ENCODE measurements around the gene SLC12A8. TPM values are rescaled to one million over a fixed set of nuclear protein-coding genes. Genes with fewer than 3 reads are reported as not detected.

Gene SLC12A8
- total RNA-seq, 1 donor from 2014 or later: 0.58 TPM

DNA sequence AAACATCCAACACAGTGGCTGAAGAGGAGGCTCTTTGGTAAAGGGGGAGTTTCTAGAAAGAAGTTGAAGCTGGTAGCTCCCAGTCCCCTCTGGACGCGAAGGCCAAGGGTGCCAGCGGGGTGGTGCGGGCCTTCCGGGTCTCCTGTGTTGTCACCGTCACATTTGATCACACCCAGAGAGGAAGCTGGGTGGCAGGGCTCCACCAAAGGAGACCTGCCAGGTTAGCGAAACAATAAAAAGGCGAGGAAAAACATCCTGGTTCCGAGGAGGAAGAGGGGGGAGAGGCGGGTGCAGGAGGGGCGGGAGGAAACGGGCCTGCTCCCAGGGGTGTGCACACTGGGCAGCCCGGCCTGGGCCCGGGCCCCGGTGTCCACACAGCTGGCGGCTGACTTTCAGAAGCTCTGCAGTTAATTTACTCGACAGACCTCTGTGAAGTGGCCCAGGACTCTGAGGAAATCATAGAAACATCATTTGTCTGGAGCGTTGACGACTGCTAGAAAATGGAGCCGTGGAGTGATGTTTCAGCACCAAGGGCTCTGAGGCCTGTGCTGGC, 168.9 kb downstream of the SLC12A8 start:
- H3K4me3 Mint-ChIP-seq: no peak overlapping the region
- ChIA-PET POLR2A (no interaction called here), CTCF (no interaction called here)
- no peaks in the 10 kb centered on the region for H3K4me1 Mint-ChIP-seq
- TF ChIP-seq, protein P1, sequence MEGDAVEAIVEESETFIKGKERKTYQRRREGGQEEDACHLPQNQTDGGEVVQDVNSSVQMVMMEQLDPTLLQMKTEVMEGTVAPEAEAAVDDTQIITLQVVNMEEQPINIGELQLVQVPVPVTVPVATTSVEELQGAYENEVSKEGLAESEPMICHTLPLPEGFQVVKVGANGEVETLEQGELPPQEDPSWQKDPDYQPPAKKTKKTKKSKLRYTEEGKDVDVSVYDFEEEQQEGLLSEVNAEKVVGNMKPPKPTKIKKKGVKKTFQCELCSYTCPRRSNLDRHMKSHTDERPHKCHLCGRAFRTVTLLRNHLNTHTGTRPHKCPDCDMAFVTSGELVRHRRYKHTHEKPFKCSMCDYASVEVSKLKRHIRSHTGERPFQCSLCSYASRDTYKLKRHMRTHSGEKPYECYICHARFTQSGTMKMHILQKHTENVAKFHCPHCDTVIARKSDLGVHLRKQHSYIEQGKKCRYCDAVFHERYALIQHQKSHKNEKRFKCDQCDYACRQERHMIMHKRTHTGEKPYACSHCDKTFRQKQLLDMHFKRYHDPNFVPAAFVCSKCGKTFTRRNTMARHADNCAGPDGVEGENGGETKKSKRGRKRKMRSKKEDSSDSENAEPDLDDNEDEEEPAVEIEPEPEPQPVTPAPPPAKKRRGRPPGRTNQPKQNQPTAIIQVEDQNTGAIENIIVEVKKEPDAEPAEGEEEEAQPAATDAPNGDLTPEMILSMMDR (IDR thresholded peaks at IDR 0.05): no peak
- H3K9me3 Mint-ChIP-seq: no peaks in the 10 kb centered on the region
- no peaks in the 10 kb centered on the region for H3K27me3 Mint-ChIP-seq
- intact Hi-C loops (cut with micrococcal nuclease): no loop called here
- ATAC-seq (ENCODE audit: low read depth) (no peak), DNase-seq (no peak)
- no peaks in the 10 kb centered on the region for H3K36me3 Mint-ChIP-seq (ENCODE audit: low read depth)
- H3K27ac Mint-ChIP-seq: no peak overlapping the region

DNA sequence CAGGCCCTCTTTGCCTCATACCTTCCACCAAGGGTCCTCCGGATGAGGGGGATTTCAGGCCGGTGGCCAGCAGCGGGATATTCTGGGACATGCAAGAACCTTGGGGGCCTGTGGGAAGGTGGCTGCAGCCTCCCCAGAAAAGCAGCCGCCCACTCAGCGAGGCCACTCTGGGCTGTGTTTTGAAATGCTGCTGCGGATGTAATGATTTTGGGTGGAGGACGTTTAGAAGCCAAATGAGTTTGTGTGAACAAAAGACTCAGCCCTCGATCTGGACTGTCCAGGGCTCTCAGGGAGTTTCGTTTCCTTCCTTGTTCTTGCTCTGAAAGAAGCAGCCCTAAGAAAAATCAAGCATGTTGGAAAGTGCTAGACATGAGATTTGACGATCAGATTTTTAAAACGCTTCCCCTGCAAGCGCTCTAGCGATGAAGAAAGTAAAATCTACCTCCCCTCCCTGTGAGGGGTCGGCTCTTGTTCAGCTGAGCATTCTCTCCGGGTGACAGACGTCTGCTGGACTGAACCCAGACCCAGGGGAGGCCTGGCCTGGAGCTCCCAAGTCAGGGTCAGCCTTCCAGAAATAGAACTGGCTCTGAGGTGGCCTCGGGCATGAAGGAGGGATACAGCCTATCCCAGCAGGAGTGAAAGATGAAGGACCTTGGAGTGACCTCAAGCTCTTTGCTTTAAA, 169.7 kb downstream of the SLC12A8 start:
- Mint-ChIP-seq H3K27me3 (no peaks in the 10 kb centered on the region), H3K9me3 (no peaks in the 10 kb centered on the region), H3K4me3 (no peak overlapping the region), H3K36me3 (ENCODE audit: low read depth) (no peaks in the 10 kb centered on the region), H3K4me1 (no peaks in the 10 kb centered on the region), H3K27ac (no peak overlapping the region)
- no peak for DNase-seq
- ChIA-PET POLR2A (no interaction called here), CTCF (no interaction called here)
- TF ChIP-seq, protein P1 (IDR thresholded peaks at IDR 0.05): no peak
- intact Hi-C loops (cut with micrococcal nuclease): no loop called here
- no peak for ATAC-seq (ENCODE audit: low read depth)

DNA sequence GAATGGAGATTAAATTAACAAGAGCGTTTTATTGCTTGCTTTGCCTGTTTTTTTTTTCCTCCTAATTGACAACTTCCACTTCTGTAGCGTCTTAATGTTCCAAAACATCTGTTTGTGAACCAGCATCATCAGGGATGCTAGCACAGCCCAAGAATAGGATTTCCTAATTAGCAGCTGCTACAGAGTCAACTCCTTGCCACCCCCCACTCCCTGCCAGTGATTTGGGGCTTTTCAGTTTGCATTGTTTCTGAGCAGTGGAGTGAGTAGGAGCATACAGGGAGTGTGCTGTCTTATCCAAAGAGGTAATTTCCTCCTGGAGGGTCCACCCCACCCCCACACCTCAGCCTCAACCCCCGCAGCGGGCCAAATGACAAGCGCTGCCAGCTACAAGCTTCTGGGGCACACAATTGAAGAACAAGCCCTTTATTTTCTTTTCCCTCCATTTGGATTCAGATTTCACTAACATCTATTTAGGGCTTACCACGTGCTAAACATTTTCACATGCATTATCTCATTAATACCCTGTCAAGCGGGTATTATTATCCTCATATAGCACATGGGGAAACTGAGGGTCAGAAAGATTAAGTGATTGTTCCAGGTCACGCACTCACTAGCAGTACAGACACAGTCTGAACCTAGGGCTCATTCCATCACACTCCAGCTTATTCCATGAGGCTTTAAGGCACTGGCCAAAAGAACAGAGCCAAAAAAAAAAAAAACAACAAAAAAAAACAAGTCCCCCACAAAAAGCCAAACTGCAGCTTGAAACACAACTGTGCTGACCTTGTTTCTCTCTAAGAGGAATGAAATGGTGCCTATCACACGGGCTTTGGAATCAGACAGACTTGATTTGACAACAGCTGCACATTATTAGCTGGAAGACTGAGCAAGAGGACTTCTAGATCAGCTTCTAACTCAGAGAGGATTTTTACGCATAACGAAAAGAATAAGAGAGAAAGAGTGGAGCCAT, 173.1 kb downstream of the SLC12A8 start:
- ATAC-seq (ENCODE audit: low read depth): no peak
- POLR2A ChIA-PET: interaction anchor here (0.7 kb wide), 1 partner anchor 481 kb away, joined by 4 read pairs; the partner anchor contains the start of gene SNX4
- intact Hi-C loops (cut with micrococcal nuclease): no loop called here
- Mint-ChIP-seq H3K36me3 (ENCODE audit: low read depth) (peaks cover 6% of the 10 kb centered on the region), H3K9me3 (no peaks in the 10 kb centered on the region), H3K27ac (no peak overlapping the region), H3K4me3 (no peak overlapping the region), H3K27me3 (no peaks in the 10 kb centered on the region), H3K4me1 (peaks cover 2% of the 10 kb centered on the region)
- TF ChIP-seq, protein P1 (IDR thresholded peaks at IDR 0.05): no peak
- CTCF ChIA-PET: no interaction called here
- DNase-seq: no peak

DNA sequence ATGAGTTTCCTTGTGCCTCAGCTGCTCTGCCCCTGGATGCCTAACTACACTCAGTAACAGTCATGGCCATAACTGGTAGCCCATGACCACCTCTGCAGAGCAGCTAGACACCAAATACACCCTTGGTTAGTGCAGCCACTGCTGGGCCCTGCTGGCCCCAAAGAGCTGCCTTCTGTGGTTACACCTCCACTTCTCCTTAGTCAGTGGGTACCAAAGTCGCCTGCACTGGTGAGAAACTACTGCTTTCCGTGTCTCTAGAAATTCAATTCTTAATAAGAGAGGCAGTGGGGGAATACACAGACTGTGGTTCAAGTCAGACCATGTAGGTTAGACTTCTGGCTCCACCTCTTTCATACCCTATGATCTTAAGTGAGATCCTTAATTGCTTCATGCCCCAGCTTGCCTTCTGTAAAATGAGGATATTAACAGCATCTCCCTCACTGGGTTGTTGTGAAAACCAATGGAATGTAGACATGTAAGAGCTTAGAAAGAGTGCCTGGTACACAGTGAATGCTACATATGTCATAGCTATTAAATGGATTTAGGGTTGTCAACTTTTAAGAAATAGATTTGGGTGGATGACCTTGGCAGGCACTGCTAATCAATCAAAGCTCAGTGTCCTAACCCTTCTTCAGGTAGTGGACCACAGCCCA, 174.9 kb downstream of the SLC12A8 start:
- CTCF ChIA-PET: no interaction called here

More for the DNA sequence above, 174.9 kb downstream of the SLC12A8 start:
- POLR2A ChIA-PET: interaction anchor here (0.6 kb wide), 1 partner anchor 71 kb away, joined by 5 read pairs; no protein-coding TSS in a partner anchor
- Mint-ChIP-seq H3K27me3 (no peaks in the 10 kb centered on the region), H3K4me1 (peaks cover 2% of the 10 kb centered on the region), H3K27ac (no peak overlapping the region), H3K9me3 (no peaks in the 10 kb centered on the region), H3K4me3 (no peak overlapping the region), H3K36me3 (ENCODE audit: low read depth) (peaks cover 6% of the 10 kb centered on the region)
- DNase-seq (no peak), ATAC-seq (ENCODE audit: low read depth) (no peak)
- TF ChIP-seq, protein P1 (IDR thresholded peaks at IDR 0.05): no peak
- intact Hi-C loops (cut with micrococcal nuclease): loop anchor here (2.0 kb wide), 1 partner anchor 17 kb away; the partner anchor contains the start of gene HEG1
